Activated CD4-positive, alpha-beta T cell treated with anti-CD3 and anti-CD28 coated beads for 1 hour (primary cell): ENCODE measurements around the gene TMTC2.

Experiments
- DNase-seq: peaks from one replicate; pipeline ENCODE4 v3.0.0-alpha.2; 2020

The TMTC2 gene

GRCh38 chr12:82686168-82687020, at the start of gene TMTC2:
Gene TMTC2, plus strand, starts transcription at chr12:82686906.
- DNase-seq = peak; percentile 82

- DNase-seq = no peak
Observed at GRCh38 chr12:82638324-82638723, 48.4 kb upstream of the TMTC2 start.

- no peak for DNase-seq
Observed at GRCh38 chr12:82644896-82645295, 41.8 kb upstream of the TMTC2 start.

- no peak for DNase-seq
Observed at GRCh38 chr12:82645414-82645813, 41.3 kb upstream of the TMTC2 start.

GRCh38 chr12:82647853-82648252, 38.9 kb upstream of the TMTC2 start:
- no peak for DNase-seq

GRCh38 chr12:82648259-82648909, 38.3 kb upstream of the TMTC2 start:
- no peak for DNase-seq

- DNase-seq = no peak
Observed at GRCh38 chr12:82650627-82651337, 35.9 kb upstream of the TMTC2 start.

- DNase-seq = no peak
Observed at GRCh38 chr12:82651489-82651888, 35.2 kb upstream of the TMTC2 start.

GRCh38 chr12:82652071-82652470, 34.6 kb upstream of the TMTC2 start:
- no peak for DNase-seq

- DNase-seq = no peak
Observed at GRCh38 chr12:82655751-82656150, 31.0 kb upstream of the TMTC2 start.

- no peak for DNase-seq
Observed at GRCh38 chr12:82659343-82660207, 27.1 kb upstream of the TMTC2 start.

- DNase-seq = no peak
Observed at GRCh38 chr12:82660541-82661325, 26.0 kb upstream of the TMTC2 start.

GRCh38 chr12:82663893-82664292, 22.8 kb upstream of the TMTC2 start:
- DNase-seq = no peak

GRCh38 chr12:82665142-82665923, 21.4 kb upstream of the TMTC2 start:
- DNase-seq = no peak

- DNase-seq = no peak
Observed at GRCh38 chr12:82666830-82667229, 19.9 kb upstream of the TMTC2 start.

GRCh38 chr12:82671673-82672195, 15.0 kb upstream of the TMTC2 start:
- no peak for DNase-seq

GRCh38 chr12:82672811-82673495, 13.8 kb upstream of the TMTC2 start:
- DNase-seq = no peak

- DNase-seq = no peak
Observed at GRCh38 chr12:82673698-82674097, 13.0 kb upstream of the TMTC2 start.

- DNase-seq = no peak
Observed at GRCh38 chr12:82675246-82675645, 11.5 kb upstream of the TMTC2 start.

- DNase-seq = no peak
Observed at GRCh38 chr12:82682326-82682725, 4.4 kb upstream of the TMTC2 start.
